Cardiac septum (tissue), 1 donor: Measurements from ENCODE around the gene NCLN. TPM values are rescaled to one million over a fixed set of nuclear protein-coding genes. Genes with fewer than 3 reads are reported as not detected.
"Not testable (repeated sequence)": the region's sequence is repeated elsewhere in the genome, so short reads cannot be mapped to it uniquely, and the experiment has no call there.

Experiments
- DNase-seq: peaks from one replicate; pipeline ENCODE4 v3.0.0-alpha.2; 2020; ENCODE audit warnings: low spot score
- intact Hi-C: fragments of 100-400 bp; cut with DNase I; formaldehyde crosslinking; loops from one replicate; pipeline ENCODE4 v1.14.0; 2022
- total RNA-seq: library from RNA; stranded (reverse); fragmentation: NEBNext Ultra II Directional; extraction: Animal tissue kit (Norgen Biotek cat#: 25700); gene quantifications from one replicate; pipeline ENCODE4 v1.2.1, GENCODE V29; 2021
- donor health status: DM: no; HTN: no; CAD: no.

Gene NCLN
- total RNA-seq, 1 donor from 2014 or later = 19.0 TPM

- intact Hi-C loops = no loop called here
These were observed 24.8 kb downstream of the NCLN start for GRCh38 chr19:3210347-3211017.

GRCh38 chr19:3211191-3211590 is 25.5 kb downstream of the NCLN start:
- intact Hi-C loops = no loop called here
- DNase-seq = no peak

More at GRCh38 chr19:3210347-3211017, 24.8 kb downstream of the NCLN start:
- DNase-seq = peak; percentile 88

- intact Hi-C loops = no loop called here
- DNase-seq = no peak
These were observed 27.4 kb downstream of the NCLN start for GRCh38 chr19:3213159-3213558.

- no peak for DNase-seq
- intact Hi-C loops = no loop called here
These were observed 31.1 kb downstream of the NCLN start for GRCh38 chr19:3216874-3217273.

GRCh38 chr19:3220576-3220975 is 34.8 kb downstream of the NCLN start:
- no peak for DNase-seq
- intact Hi-C loops = no loop called here

- DNase-seq, intact Hi-C loops: not testable (repeated sequence)
These were observed 35.8 kb downstream of the NCLN start for GRCh38 chr19:3221576-3221975.

- DNase-seq = no peak
- intact Hi-C loops = no loop called here
These were observed 37.0 kb downstream of the NCLN start for GRCh38 chr19:3222709-3223108.

GRCh38 chr19:3224346-3225168 is 38.8 kb downstream of the NCLN start, which contains the start of gene CELF5:
Gene CELF5 (plus strand): TSS chr19:3224661. CDS start chr19:3224740, 79 bp downstream.
- intact Hi-C loops = no loop called here
- no peak for DNase-seq

GRCh38 chr19:3225169-3225485 is 39.4 kb downstream of the NCLN start:
- intact Hi-C loops = no loop called here
- no peak for DNase-seq

- no peak for DNase-seq
- intact Hi-C loops = no loop called here
These were observed 40.0 kb downstream of the NCLN start for GRCh38 chr19:3225677-3226093.

GRCh38 chr19:3227054-3227626 is 41.4 kb downstream of the NCLN start:
- no peak for DNase-seq

GRCh38 chr19:3229346-3229743 is 43.6 kb downstream of the NCLN start:
- no peak for DNase-seq
- intact Hi-C loops = no loop called here

More at GRCh38 chr19:3227054-3227626, 41.4 kb downstream of the NCLN start:
- intact Hi-C loops = no loop called here

GRCh38 chr19:3229888-3230496 is 44.3 kb downstream of the NCLN start:
- intact Hi-C loops = no loop called here
- DNase-seq = no peak

GRCh38 chr19:3231288-3231687 is 45.6 kb downstream of the NCLN start:
- DNase-seq = no peak
- intact Hi-C loops = no loop called here

- DNase-seq = no peak
- intact Hi-C loops = no loop called here
These were observed 47.4 kb downstream of the NCLN start for GRCh38 chr19:3233116-3233515.

GRCh38 chr19:3233831-3234230 is 48.1 kb downstream of the NCLN start:
- intact Hi-C loops = no loop called here
- DNase-seq = no peak

GRCh38 chr19:3234800-3235199 is 49.1 kb downstream of the NCLN start:
- intact Hi-C loops = no loop called here
- no peak for DNase-seq

- intact Hi-C loops, DNase-seq: not testable (repeated sequence)
These were observed 49.9 kb downstream of the NCLN start for GRCh38 chr19:3235604-3236003.

GRCh38 chr19:3236272-3236671 is 50.5 kb downstream of the NCLN start:
- intact Hi-C loops = no loop called here

GRCh38 chr19:3238066-3238561 is 52.4 kb downstream of the NCLN start:
- DNase-seq = no peak
- intact Hi-C loops = no loop called here

More at GRCh38 chr19:3236272-3236671, 50.5 kb downstream of the NCLN start:
- DNase-seq = no peak
